Activated CD4-positive, alpha-beta T cell treated with anti-CD3 and anti-CD28 coated beads for 4 hours (primary cell): ENCODE data around the gene TREM1.
"Not testable (repeated sequence)": the region's sequence is repeated elsewhere in the genome, so short reads cannot be mapped to it uniquely, and the experiment has no call there.

Experiments used
- DNase-seq, 2 donors: peaks; one replicate each; pipeline ENCODE4 v3.0.0-alpha.2; 2020

Gene TREM1

GRCh38 chr6:41257369-41258195 lies 28.9 kb downstream of the TREM1 start:
- DNase-seq: no peak

DNA sequence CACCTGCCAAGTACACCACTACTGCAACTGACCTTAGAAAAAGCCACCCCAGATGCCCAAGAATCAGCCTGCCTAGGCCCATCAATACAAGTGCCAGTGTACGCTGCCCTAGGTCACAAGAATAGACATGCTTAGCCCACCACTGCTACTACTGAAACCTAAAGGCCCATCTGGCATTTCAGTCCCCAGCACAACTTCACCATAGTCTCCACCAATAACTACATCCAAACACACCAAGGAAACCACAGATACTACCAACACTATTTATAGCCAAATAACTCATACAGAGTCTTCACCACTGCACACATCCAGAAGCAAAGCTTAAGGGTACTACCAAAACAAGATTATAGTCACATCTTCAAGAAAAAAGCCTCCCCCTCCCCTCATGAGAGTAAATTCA lies 30.1 kb downstream of the TREM1 start:
- DNase-seq: no peak

DNA sequence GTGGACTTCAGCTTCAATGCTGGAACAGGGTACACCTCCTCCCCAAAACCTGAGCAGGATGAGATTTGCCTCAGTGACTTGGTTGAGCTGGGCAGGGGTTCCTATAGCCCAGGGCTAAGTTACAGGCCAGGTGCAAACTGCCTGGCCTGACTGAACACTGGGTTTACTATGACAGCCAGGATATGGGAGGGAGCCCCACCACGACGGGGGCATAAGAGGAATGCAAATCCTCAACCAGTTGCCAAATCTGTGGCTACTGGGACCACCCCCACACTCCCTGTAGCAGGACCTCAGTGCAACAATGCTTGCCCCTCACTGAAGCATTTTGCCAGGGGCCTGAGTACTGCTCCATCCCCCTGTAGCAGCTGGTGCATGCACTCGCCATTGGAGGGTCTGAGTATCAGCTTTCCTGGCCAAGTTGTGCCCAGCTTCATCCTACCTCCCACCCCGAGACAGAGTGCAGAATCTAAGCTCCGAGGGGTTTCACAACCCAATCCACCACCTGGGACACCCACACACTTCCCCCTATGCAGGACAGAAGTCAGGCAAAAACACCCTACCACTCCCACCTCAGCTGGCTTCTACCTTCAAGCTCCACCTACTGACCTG lies 30.7 kb downstream of the TREM1 start:
- no peak for DNase-seq

GRCh38 chr6:41255110-41255509 lies 31.4 kb downstream of the TREM1 start:
- no peak for DNase-seq

GRCh38 chr6:41252401-41253169 lies 33.9 kb downstream of the TREM1 start:
- no peak for DNase-seq

GRCh38 chr6:41247882-41248705 lies 38.4 kb downstream of the TREM1 start:
- DNase-seq: no peak

DNA sequence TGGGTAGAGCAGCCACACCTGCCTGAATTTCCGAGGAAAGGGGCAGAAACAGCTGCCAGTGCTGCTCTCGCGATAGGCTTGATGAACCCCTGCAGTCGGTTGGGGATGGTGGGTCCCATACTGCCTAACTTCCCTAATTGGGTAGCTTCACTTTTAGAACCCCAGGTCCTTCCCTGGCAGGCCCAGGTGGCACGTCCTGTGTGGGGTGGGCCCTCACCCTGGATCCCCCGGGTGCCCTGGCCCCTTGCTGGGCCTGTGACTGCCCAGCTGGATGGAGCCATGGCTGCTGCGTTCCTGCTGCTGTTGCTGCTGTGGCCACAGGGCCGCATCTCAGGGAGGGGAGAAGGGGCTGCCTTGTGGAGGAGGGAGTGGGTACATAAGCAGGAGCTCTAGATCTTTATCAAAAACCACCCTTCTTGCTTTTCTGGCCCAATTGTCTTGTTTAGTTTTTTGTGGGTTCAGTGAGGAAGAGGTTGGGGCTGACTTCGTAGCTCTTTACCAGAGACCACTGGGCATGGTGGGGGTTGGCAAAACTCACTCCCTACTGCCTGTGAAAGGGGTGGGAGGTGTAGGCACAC lies 39.1 kb downstream of the TREM1 start:
- no peak for DNase-seq

- DNase-seq: not testable (repeated sequence)
Observed at GRCh38 chr6:41246529-41246928, 40.0 kb downstream of the TREM1 start.

GRCh38 chr6:41239467-41240159 lies 46.9 kb downstream of the TREM1 start:
- DNase-seq: no peak

DNA sequence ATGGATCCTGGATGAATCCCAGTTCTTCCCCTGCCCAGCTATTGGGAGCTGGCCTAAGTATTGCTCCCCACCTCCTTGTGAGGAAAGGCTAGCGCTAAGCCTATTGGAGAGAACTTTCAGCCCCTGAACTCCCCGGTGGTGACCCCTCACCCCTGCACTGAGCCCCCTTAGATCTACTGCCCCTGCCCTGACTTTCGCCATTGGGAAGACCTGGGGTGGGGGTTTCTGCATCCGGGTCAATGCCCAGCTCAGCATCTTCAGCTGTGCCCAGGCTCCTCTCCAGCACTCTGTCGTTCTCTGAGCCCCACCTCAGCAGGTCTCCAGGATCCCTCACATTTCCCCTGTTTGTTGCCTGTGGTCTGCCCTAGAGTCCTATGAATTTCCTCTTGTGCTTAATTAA lies 49.4 kb downstream of the TREM1 start:
- no peak for DNase-seq

DNA sequence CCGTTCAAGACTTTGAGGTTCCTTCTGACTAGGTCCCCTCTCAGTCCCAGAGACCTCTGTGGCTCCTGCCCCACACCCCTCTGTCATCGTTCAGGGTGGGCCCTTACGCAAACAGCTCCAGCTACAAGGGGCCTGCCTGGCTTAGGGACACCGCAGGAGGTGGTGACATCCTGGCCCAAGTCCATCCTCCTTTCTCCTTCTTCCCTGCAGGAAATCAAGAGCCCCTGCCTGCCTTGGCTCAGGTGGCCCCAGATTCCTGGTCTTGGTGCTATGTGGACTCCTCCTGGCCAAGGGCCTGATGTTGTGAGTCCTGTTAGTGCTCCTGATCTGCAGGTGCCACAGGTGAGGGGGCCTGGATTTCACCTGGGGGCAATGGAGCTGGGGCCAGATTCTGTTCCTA lies 50.2 kb downstream of the TREM1 start:
- DNase-seq: no peak

DNA sequence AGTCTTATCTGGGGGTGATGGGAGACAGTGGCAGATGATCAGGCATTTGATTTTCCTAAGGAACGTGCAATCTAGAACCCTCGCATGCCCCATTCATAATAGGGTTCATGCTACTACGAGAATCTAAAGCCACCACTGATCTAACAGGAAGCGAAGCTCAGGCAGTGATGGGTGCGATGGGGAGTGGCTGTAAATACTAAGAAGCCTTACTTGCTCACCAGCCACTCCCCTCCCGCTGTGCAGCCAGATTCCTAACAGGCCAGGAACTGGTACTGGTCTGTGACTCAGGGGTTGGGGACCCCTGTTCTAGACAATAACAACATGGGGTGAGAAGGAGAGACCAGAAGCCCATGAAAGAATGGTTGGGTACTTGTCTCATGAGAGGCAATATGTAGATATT lies 53.8 kb downstream of the TREM1 start:
- no peak for DNase-seq

DNA sequence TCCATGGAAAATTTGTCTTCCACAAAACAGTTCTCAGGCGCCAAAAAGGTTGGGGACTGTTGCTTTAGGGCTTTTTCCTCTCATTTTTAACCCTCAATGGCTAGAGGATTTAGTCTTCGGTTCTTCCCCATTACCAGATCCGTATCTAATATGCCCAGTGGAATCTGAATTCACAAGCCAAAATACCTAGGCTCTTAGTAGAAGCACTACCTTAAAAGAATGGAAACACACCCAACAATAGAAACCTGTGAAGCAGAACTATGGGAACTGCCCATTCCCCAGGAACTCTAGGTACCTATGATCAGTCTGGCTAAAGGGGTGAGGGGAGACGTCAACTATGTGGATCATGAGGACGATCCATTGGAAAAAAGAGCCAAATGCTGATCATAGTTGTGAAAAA lies 55.2 kb downstream of the TREM1 start:
- no peak for DNase-seq

- DNase-seq: no peak
Observed at GRCh38 chr6:41229721-41230120, 56.8 kb downstream of the TREM1 start.

DNA sequence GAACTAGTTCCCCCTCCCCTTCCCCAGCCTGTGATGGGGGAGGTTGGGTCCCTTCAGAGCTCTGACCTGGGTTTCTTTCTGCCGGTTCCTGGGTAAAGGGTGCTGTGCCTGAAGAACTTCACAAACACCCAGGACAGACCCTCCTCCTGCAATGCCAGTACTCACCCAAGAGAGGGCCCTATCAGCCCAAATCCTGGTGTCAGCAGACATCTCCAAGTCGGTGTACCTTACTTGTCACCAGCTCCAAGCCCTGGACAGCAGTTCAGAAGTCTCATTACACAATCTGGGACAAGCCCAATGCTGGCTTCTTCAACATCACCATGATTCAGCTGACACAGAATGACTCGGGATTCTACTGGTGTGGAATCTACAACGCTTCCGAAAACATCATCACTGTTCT lies 57.9 kb downstream of the TREM1 start:
- DNase-seq: no peak

- DNase-seq: no peak
Observed at GRCh38 chr6:41228096-41228495, 58.4 kb downstream of the TREM1 start, which contains the start of gene TREML4. Gene TREML4, plus strand, starts transcription at chr6:41228349. Its CDS starts 79 bp downstream, at chr6:41228428.

- no peak for DNase-seq
Observed at GRCh38 chr6:41226752-41227151, 59.7 kb downstream of the TREM1 start.

- no peak for DNase-seq
Observed at GRCh38 chr6:41224800-41225199, 61.7 kb downstream of the TREM1 start.
